ENCODE measurements around the gene ZMYND19.
A peak's percentile ranks its signal among the peaks of the same experiment; 100 is the strongest.
"Not testable (repeated sequence)": the region's sequence is repeated elsewhere in the genome, so short reads cannot be mapped to it uniquely, and the experiment has no call there.

ZMYND19 gene

DNA sequence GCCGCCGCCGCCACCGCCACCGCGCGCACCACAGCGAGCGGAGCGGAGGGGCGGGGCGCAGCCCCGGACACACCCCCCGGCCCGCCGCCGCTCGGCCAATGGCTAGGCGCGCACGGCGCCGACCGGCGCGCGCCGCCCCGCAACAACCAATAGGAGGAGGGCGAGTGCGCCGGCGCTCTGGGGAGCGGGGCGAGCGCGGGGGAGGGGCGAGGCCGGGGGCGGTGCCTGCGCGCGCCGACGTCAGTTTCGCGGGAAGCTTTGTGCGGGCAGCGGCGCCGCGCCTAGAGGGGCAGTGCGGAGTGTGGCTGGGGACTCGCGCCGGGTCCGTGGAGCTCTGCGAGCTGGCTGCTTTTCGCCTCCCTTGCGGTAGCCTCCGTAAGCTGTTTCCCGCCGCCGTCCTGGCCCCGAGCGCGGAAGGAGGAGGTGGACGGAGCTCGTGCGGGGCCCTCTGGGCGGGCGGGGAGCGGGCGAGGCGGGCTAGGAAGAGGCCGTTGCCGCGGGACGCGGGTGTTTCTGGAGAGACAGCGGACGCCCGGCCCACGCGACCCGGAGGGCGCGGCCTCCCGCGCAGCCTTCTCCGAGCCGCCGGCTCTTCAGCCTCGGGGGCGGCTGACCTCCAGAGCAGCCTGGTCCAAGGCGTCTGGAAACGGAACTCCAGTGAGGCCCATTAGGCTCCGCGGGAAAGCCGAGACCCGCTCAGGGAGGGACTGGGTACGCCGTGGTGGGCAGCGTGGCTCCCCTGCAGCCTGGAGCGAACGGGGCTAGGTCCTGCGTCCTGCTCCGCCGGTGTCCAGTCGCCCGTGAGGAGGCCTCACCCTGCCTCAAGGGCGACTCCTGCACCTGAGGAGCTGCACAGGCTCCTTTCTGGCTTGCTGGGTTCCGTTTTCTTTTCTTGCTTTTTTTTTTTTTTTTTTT is at the start of gene ZMYND19:
Gene ZMYND19 (minus strand): TSS at position 44 of the 915 bp plus-strand sequence. CDS start 249 bp downstream, outside the sequence.
- peak; percentile 72 for DNase-seq (ENCODE audit: low read depth, low spot score)

GRCh38 chr9:137639303-137640051 is 49.2 kb upstream of the ZMYND19 start:
- no peak for DNase-seq (ENCODE audit: low read depth, low spot score)

- DNase-seq (ENCODE audit: low read depth, low spot score) = no peak
Observed at GRCh38 chr9:137638680-137639079, 48.4 kb upstream of the ZMYND19 start.

GRCh38 chr9:137634016-137634415 is 43.7 kb upstream of the ZMYND19 start:
- DNase-seq (ENCODE audit: low read depth, low spot score) = no peak

GRCh38 chr9:137632230-137633161 is 42.2 kb upstream of the ZMYND19 start:
- DNase-seq (ENCODE audit: low read depth, low spot score) = no peak

GRCh38 chr9:137631345-137632229 is 41.3 kb upstream of the ZMYND19 start:
- DNase-seq (ENCODE audit: low read depth, low spot score) = no peak

DNA sequence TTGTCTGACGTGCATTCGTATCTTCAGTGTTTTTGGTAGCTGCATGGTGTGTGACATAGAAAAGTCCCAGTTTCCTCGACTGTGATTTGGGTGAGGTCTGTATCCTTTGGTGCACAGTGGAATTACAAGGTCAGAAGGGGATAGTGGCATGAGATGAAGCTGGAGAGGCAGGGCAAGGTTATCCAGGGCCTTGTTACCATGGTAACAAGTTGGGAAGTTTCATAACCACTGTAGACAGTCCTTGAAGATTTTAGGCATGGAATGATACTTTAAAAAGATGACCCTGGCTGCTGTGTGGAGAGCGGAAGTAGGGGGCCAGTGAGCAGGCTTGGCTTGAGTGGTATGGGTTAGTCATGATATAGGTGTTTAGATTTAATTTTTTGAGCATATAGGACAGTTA is 40.4 kb upstream of the ZMYND19 start:
- no peak for DNase-seq (ENCODE audit: low read depth, low spot score)

DNA sequence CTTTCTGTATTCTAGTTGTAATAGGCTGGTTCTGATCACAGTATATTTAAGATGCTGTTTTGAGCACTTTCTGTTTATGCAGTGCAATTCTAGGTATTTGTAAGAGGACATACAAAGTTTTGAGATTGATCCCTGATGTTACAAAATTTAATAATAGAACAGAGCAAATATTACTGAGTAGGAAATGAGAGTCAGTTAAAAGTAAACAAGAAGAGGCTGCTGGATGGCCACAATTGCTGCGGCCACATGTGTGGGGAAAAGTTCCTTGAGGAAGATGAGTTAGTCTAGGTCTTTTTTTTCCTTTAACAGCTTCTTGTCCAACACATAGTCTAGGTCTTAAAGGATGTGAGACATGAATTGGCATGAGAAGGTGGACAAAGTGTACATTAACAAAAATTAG is 39.8 kb upstream of the ZMYND19 start:
- no peak for DNase-seq (ENCODE audit: low read depth, low spot score)

DNA sequence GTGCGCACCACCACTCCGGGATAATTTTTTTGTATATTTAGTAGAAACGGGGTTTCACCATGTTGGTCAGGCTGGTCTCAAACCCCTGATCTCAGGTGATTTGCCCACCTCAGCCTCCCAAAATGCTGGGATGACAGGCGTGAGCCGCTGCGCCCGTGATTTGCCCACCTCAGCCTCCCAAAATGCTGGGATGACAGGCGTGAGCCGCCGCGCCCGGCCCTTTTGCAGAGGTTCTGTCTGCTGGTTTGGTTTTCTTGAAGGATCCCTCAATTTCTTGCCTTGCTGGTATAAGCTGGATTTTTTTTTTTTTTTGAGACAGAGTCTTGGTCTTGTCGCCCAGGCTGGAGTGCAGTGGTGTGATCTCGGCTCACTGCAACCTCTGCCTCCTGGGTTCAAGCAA is 37.1 kb upstream of the ZMYND19 start:
- not testable (repeated sequence) for DNase-seq (ENCODE audit: low read depth, low spot score)

GRCh38 chr9:137626464-137626863 is 36.2 kb upstream of the ZMYND19 start:
- no peak for DNase-seq (ENCODE audit: low read depth, low spot score)

- DNase-seq (ENCODE audit: low read depth, low spot score) = not testable (repeated sequence)
Observed at GRCh38 chr9:137622211-137622610, 31.9 kb upstream of the ZMYND19 start.

GRCh38 chr9:137621131-137621757 is 30.9 kb upstream of the ZMYND19 start:
- DNase-seq (ENCODE audit: low read depth, low spot score) = no peak

- no peak for DNase-seq (ENCODE audit: low read depth, low spot score)
Observed at GRCh38 chr9:137620581-137620980, 30.3 kb upstream of the ZMYND19 start.

- DNase-seq (ENCODE audit: low read depth, low spot score) = no peak
Observed at GRCh38 chr9:137620048-137620405, 29.7 kb upstream of the ZMYND19 start.

DNA sequence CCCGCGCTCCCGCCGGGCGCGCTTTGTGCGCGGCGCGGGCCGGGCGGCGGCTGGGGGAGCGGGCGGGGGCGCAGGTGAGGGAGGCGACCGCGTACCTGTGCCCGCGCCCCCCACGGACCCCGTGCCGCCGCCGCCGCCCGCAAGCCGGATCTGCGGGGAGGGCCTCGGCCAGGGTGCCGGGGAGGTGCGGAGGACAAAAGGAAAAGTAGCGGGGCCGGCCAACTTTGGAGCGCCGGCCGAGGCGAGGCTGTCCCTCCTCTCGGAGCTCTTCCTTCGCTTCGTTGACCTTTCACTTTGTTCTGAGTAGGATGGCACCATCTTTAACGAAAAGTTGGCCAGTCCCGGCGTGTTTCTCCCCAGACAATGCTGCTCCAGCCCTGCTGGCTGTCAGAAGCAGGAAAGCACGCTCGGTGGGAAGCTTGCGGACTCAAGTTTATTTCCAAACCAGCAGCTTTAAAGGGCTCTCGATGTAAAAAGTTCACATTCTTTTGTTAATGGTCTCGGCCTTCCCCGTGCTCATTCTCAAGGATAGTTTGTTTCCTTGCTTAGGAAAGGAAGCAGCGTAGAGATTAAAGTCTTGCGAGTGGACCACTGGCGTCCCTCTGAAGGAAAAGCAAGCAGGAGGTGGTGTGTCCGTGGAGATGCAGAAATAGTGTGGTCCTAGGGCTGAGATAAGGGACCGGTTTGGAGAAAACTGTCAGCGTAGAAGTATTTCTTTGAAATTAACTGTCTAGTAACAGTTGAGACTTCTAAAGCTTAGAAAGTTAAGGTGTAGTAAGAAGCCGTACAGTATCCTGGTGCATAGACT is 29.1 kb upstream of the ZMYND19 start:
- no peak for DNase-seq (ENCODE audit: low read depth, low spot score)

DNA sequence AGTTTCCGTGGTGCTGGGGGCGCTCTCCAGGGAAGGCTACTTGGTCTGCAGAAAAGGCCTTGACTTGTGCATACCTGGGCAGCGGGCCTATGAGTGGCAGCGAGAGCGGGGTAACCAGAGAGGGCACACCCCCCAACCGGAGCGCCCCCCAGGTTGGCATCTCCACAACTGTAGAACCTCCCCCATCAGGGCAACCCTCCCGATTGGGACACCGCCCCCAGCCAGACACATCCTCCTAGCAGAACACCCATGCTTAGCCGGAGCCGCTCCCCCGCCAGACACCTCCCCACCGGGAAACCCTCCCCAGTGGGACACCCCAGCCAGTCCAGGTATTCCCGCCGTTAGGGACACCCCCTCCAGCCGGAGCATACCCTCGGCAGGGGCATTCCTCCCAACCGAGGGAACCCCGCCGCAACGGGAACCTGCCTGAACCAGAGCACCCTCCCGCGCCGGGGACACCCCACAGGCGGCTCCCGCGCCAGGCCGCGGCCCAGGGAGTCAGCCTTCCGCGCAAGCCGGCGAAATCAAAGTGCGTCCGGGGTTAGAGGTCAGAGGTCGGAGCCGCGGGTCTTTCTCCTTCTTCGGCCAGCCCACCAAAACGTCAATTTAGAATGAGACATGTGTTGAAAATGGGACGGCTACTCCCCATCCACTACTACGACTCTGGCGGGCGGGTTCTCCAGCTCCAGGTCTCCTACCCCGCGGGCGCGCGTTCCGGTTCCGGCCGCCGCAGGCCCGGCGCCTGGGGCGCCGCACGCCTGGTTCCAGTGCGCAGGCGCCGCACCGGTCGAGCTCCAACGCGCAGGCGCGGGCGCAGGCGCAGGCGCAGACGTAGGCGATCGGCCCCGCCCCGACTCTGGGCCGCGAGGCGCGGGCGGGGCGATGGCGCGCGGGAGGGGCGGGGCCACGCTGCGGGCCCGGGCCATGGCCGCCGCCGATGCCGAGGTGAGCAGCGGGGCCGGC is 28.1 kb upstream of the ZMYND19 start, which contains the start of gene EHMT1:
Gene EHMT1 (plus strand): TSS at position 901 of the 963 bp plus-strand sequence. CDS start 24 bp downstream, at position 925.
- peak; percentile 71 for DNase-seq (ENCODE audit: low read depth, low spot score)

DNA sequence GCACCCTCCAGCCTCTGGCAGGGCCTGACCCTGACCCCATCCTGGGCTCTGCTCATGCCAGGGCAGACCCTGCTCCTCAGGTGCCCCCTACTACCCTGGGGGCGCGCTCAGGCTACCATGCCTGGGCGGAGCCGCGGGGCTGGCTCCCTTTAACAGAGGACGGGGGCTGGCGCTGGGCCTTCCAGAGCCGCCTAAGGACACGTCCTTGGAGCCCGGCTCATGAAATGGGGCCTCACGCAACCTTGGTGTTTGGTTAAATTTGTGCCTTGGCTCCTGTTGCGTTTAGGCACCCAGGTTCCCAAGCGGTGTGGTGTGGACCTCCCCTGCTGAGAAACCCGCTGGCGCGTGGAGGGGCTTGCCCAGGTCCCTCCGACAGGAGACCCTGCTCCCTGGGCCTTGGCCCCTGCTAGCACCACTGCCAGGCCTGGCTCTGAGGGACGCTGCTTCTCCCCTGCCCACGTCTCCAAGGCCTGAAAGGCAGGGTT is 25.1 kb upstream of the ZMYND19 start:
- DNase-seq (ENCODE audit: low read depth, low spot score) = no peak
